HepG2 (cell line): Measurements from ENCODE around the gene HACE1. TPM values are rescaled to one million over a fixed set of nuclear protein-coding genes. Genes with fewer than 3 reads are reported as not detected.

Source experiments
- CHD4 ChIP-seq: fragments of 200-600 bp; sonication (generic); IDR thresholded peaks from 2 replicates; pipeline ENCODE4 v1.7.0; 2017; ENCODE audit warnings: mild to moderate bottlenecking, low read length, borderline replicate concordance
- GATAD1 ChIP-seq: IDR thresholded peaks from 2 replicates; pipeline ENCODE4 v1.6.1; 2016; ENCODE audit warnings: missing genetic modification reagents, missing compliant biosample characterization
- HNF1B ChIP-seq: sonication (generic); formaldehyde crosslinking; IDR thresholded peaks from 2 replicates; pipeline ENCODE4 v1.5.1; 2020; ENCODE audit warnings: mild to moderate bottlenecking, moderate library complexity, missing genetic modification reagents
- MIXL1 ChIP-seq: IDR thresholded peaks from 2 replicates; pipeline ENCODE4 v1.6.1; 2016
- NR2F6 ChIP-seq, 2 experiments: IDR thresholded peaks; 2 replicates each; pipeline ENCODE4 v1.6.1; 2016; ENCODE audit warnings: antibody characterized with exemption in 1 of 2, mild to moderate bottlenecking in 1 of 2
- RELA ChIP-seq: sonication (generic); formaldehyde crosslinking; IDR thresholded peaks from 2 replicates; pipeline ENCODE4 v1.4.0; 2020; ENCODE audit warnings: missing genetic modification reagents
- RORA ChIP-seq: sonication (generic); formaldehyde crosslinking; IDR thresholded peaks from 2 replicates; pipeline ENCODE4 v1.5.0; 2020; ENCODE audit warnings: mild to moderate bottlenecking, missing genetic modification reagents, moderate library complexity
- SMC3 ChIP-seq: IDR thresholded peaks from 2 replicates; pipeline ENCODE4 v1.6.1; 2011; ENCODE audit warnings: low read length, improper control_type of control experiment
- TBX3 ChIP-seq: fragments of 450-650 bp; IDR thresholded peaks from 2 replicates; pipeline ENCODE4 v1.6.1; 2017; ENCODE audit warnings: antibody characterized with exemption, mild to moderate bottlenecking, inconsistent platforms, borderline replicate concordance
- TEAD3 ChIP-seq: optimal IDR thresholded peaks from 2 replicates; pipeline ENCODE3; 2016; ENCODE audit warnings: borderline replicate concordance
- YEATS4 ChIP-seq: sonication (generic); formaldehyde crosslinking; IDR thresholded peaks from 2 replicates; pipeline ENCODE4 v1.4.0; 2020; ENCODE audit warnings: missing genetic modification reagents, borderline replicate concordance
- ZBTB38 ChIP-seq: sonication (generic); formaldehyde crosslinking; IDR thresholded peaks from 2 replicates; pipeline ENCODE4 v1.5.1; 2020; ENCODE audit warnings: mild to moderate bottlenecking, missing genetic modification reagents
- ZBTB7B ChIP-seq: sonication (generic); formaldehyde crosslinking; IDR thresholded peaks from 2 replicates; pipeline ENCODE4 v1.4.0; 2020; ENCODE audit warnings: missing genetic modification reagents
- ZMYM2 ChIP-seq: sonication (generic); formaldehyde crosslinking; IDR thresholded peaks from 2 replicates; pipeline ENCODE4 v1.8.0; 2022; ENCODE audit warnings: mild to moderate bottlenecking, missing genetic modification reagents
- ZNF207 ChIP-seq: fragments of 450-650 bp; IDR thresholded peaks from 2 replicates; pipeline ENCODE4 v1.6.1; 2016; ENCODE audit warnings: antibody characterized with exemption, borderline replicate concordance
- ZNF547 ChIP-seq: sonication (generic); formaldehyde crosslinking; IDR thresholded peaks from 2 replicates; pipeline ENCODE4 v1.5.1; 2020; ENCODE audit warnings: mild to moderate bottlenecking, missing genetic modification reagents
- ZNF788 ChIP-seq: sonication (generic); formaldehyde crosslinking; IDR thresholded peaks from 2 replicates; pipeline ENCODE4 v1.5.0; 2020; ENCODE audit warnings: mild to moderate bottlenecking, missing genetic modification reagents, borderline replicate concordance
- ZSCAN31 ChIP-seq: sonication (generic); formaldehyde crosslinking; IDR thresholded peaks from 2 replicates; pipeline ENCODE4 v1.5.0; 2020; ENCODE audit warnings: low read depth, mild to moderate bottlenecking, missing genetic modification reagents
- polyA plus RNA-seq, 8 experiments: library from polyadenylated mRNA; depleted of rRNA in 3 of 8; stranded (reverse) in 7 of 8; unstranded in 1 of 8; fragments of >200 nt; fragmentation: Illumina TruSeq in 4 of 8; extraction: Trizol in 4 of 8; gene quantifications; 2 replicates each; pipeline versions ENCODE4 v1.2.1 to v1.2.3, GENCODE V29; 2011 to 2016; ENCODE audit warnings: low read depth in 4 of 8, missing spikeins in 1 of 8, mixed read lengths in 1 of 8; ENCODE audit not compliant: insufficient read depth in 1 of 8
- total RNA-seq, 5 experiments: library from RNA; depleted of rRNA; stranded (reverse); fragments of >200 nt; fragmentation: Illumina TruSeq; extraction: Trizol; gene quantifications; 2 replicates each; pipeline ENCODE4 v1.2.3, GENCODE V29; 2016; ENCODE audit warnings: low read depth in 1 of 5
- TF ChIP-seq, protein P1 (sequence below): sonication (generic); formaldehyde crosslinking; IDR thresholded peaks from 2 replicates; pipeline ENCODE4 v1.5.0; 2020; ENCODE audit warnings: missing genetic modification reagents
- TF ChIP-seq, protein P2 (sequence below): sonication (generic); formaldehyde crosslinking; IDR thresholded peaks from 2 replicates; pipeline ENCODE4 v1.5.1; 2020; ENCODE audit warnings: missing genetic modification reagents, mild to moderate bottlenecking, borderline replicate concordance
- TF ChIP-seq, protein P3 (sequence below): sonication (generic); formaldehyde crosslinking; IDR thresholded peaks from 2 replicates; pipeline ENCODE4 v1.8.0; 2022; ENCODE audit warnings: mild to moderate bottlenecking, missing genetic modification reagents; ENCODE audit not compliant: insufficient replicate concordance
- TF ChIP-seq, protein P4 (sequence below): sonication (generic); formaldehyde crosslinking; IDR thresholded peaks from 2 replicates; pipeline ENCODE4 v1.9.0; 2021; ENCODE audit warnings: missing genetic modification reagents, borderline replicate concordance

HACE1 gene
- total and polyA plus RNA-seq, 2 of the 13 experiments (the other 11 are each of a cell fraction or from before 2014, with no cell fraction given): 8.9 to 11.4 TPM

GRCh38 chr6:104859225-104860146, at the start of gene HACE1 (continued):
- TF ChIP-seq, protein P1, sequence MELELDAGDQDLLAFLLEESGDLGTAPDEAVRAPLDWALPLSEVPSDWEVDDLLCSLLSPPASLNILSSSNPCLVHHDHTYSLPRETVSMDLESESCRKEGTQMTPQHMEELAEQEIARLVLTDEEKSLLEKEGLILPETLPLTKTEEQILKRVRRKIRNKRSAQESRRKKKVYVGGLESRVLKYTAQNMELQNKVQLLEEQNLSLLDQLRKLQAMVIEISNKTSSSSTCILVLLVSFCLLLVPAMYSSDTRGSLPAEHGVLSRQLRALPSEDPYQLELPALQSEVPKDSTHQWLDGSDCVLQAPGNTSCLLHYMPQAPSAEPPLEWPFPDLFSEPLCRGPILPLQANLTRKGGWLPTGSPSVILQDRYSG (CRISPR knock-in tag): no peak
- TF ChIP-seq ZBTB38 (CRISPR knock-in tag) (peak; percentile 68; the same call in 1 of the 2 replicates), ZBTB7B (peak; percentile 95), TBX3 (no peak), RELA (CRISPR knock-in tag) (0 out of 2 replicates have a peak, but pooled peaks have one; percentile 79), ZMYM2 (CRISPR knock-in tag) (no peak), NR2F6 (IDR thresholded peaks at IDR 0.05) (no peak), NR2F6 (CRISPR knock-in tag; IDR thresholded peaks at IDR 0.05) (peak; percentile 47; the same call in 1 of the 2 replicates), ZNF788 (CRISPR knock-in tag) (peak; percentile 82; the same call in 1 of the 2 replicates), HNF1B (peak; percentile 54; the same call in 1 of the 2 replicates), GATAD1 (peak; percentile 78), SMC3 (no peak), TEAD3 (CRISPR knock-in tag) (peak; percentile 47), CHD4 (no peak), ZNF207 (no peak), YEATS4 (CRISPR knock-in tag) (peak; percentile 89; the same call in 1 of the 2 replicates), ZSCAN31 (peak; percentile 77; the same call in 1 of the 2 replicates), ZNF547 (CRISPR knock-in tag) (peak; percentile 67; the same call in 1 of the 2 replicates), MIXL1 (CRISPR knock-in tag) (no peak; the same call in 1 of the 2 replicates), RORA (CRISPR knock-in tag) (no peak)
- TF ChIP-seq, protein P2, sequence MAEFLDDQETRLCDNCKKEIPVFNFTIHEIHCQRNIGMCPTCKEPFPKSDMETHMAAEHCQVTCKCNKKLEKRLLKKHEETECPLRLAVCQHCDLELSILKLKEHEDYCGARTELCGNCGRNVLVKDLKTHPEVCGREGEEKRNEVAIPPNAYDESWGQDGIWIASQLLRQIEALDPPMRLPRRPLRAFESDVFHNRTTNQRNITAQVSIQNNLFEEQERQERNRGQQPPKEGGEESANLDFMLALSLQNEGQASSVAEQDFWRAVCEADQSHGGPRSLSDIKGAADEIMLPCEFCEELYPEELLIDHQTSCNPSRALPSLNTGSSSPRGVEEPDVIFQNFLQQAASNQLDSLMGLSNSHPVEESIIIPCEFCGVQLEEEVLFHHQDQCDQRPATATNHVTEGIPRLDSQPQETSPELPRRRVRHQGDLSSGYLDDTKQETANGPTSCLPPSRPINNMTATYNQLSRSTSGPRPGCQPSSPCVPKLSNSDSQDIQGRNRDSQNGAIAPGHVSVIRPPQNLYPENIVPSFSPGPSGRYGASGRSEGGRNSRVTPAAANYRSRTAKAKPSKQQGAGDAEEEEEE: no peak
- TF ChIP-seq, protein P3, sequence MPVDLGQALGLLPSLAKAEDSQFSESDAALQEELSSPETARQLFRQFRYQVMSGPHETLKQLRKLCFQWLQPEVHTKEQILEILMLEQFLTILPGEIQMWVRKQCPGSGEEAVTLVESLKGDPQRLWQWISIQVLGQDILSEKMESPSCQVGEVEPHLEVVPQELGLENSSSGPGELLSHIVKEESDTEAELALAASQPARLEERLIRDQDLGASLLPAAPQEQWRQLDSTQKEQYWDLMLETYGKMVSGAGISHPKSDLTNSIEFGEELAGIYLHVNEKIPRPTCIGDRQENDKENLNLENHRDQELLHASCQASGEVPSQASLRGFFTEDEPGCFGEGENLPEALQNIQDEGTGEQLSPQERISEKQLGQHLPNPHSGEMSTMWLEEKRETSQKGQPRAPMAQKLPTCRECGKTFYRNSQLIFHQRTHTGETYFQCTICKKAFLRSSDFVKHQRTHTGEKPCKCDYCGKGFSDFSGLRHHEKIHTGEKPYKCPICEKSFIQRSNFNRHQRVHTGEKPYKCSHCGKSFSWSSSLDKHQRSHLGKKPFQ: peak; percentile 25
- TF ChIP-seq, protein P4, sequence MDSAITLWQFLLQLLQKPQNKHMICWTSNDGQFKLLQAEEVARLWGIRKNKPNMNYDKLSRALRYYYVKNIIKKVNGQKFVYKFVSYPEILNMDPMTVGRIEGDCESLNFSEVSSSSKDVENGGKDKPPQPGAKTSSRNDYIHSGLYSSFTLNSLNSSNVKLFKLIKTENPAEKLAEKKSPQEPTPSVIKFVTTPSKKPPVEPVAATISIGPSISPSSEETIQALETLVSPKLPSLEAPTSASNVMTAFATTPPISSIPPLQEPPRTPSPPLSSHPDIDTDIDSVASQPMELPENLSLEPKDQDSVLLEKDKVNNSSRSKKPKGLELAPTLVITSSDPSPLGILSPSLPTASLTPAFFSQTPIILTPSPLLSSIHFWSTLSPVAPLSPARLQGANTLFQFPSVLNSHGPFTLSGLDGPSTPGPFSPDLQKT: no peak
